ENCODE results near the gene DDR2.

DNA sequence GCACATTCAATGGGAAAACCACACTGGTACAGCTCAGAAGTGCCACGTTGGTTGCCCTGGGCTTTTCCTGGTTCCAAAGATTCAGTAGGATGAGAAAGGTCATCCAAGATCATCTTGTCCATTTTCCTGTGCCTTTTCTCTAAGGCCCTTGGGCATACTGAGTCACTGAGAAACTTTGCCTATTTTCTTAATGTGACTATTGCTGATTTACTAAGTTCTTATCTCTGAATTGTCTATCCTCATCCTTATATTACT is 101.0 kb downstream of the DDR2 start:
- TF ChIP-seq, protein P1, sequence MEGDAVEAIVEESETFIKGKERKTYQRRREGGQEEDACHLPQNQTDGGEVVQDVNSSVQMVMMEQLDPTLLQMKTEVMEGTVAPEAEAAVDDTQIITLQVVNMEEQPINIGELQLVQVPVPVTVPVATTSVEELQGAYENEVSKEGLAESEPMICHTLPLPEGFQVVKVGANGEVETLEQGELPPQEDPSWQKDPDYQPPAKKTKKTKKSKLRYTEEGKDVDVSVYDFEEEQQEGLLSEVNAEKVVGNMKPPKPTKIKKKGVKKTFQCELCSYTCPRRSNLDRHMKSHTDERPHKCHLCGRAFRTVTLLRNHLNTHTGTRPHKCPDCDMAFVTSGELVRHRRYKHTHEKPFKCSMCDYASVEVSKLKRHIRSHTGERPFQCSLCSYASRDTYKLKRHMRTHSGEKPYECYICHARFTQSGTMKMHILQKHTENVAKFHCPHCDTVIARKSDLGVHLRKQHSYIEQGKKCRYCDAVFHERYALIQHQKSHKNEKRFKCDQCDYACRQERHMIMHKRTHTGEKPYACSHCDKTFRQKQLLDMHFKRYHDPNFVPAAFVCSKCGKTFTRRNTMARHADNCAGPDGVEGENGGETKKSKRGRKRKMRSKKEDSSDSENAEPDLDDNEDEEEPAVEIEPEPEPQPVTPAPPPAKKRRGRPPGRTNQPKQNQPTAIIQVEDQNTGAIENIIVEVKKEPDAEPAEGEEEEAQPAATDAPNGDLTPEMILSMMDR (conservative IDR thresholded peaks at IDR 0.05; ENCODE audit: low read depth, low read length), result no peak
- TF ChIP-seq EZH2 (IDR thresholded peaks at IDR 0.05; ENCODE audit: low read length, unreplicated experiment), result no peak

Measured in PC-3 (cell line).